Uterus (tissue), 2 donors: Measurements from ENCODE around the gene IKZF4.

Experiments
- POLR2A ChIP-seq, 2 donors: fragments of 450-650 bp; IDR thresholded peaks; one replicate each; pipeline ENCODE4 v1.6.1; 2016; ENCODE audit warnings: antibody characterized with exemption in 2 of 2, mild to moderate bottlenecking in 1 of 2, moderate library complexity in 1 of 2
- TF ChIP-seq, protein P1 (sequence below), 4 experiments: fragments of 200-600 bp in 2 of 4; fragments of 450-650 bp in 2 of 4; sonication (generic) in 2 of 4; IDR thresholded peaks; one replicate each; pipeline ENCODE4 v1.5.1; 2016 to 2019; ENCODE audit warnings: antibody characterized with exemption in 4 of 4, mild to moderate bottlenecking in 2 of 4, moderate library complexity in 1 of 4

DNA sequence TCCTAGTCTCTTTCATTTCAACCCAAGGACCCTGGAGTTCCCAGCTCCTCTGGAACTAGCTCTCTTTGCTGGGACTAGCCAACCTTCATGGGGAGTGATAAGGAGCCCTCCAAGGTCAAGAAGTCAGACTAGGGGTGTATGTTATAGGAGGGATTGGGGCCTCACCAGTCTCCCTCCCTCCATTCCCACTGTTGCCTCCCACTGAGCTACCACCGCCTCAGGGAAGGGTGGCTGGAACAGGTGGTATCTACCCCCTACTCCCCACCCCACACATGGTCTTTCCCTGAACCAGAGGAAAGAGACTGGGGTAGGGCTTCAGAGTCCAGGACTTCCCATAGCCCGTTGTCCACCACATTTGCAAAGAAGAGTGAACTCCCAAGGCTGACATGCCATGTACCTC lies 61.5 kb downstream of the IKZF4 start:
- TF ChIP-seq, protein P1, sequence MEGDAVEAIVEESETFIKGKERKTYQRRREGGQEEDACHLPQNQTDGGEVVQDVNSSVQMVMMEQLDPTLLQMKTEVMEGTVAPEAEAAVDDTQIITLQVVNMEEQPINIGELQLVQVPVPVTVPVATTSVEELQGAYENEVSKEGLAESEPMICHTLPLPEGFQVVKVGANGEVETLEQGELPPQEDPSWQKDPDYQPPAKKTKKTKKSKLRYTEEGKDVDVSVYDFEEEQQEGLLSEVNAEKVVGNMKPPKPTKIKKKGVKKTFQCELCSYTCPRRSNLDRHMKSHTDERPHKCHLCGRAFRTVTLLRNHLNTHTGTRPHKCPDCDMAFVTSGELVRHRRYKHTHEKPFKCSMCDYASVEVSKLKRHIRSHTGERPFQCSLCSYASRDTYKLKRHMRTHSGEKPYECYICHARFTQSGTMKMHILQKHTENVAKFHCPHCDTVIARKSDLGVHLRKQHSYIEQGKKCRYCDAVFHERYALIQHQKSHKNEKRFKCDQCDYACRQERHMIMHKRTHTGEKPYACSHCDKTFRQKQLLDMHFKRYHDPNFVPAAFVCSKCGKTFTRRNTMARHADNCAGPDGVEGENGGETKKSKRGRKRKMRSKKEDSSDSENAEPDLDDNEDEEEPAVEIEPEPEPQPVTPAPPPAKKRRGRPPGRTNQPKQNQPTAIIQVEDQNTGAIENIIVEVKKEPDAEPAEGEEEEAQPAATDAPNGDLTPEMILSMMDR (IDR thresholded peaks at IDR 0.05), result no peak
- no peak for TF ChIP-seq POLR2A (IDR thresholded peaks at IDR 0.05)
